HepG2 (cell line): ENCODE data around the gene KCNF1. TPM values are rescaled to one million over a fixed set of nuclear protein-coding genes. Genes with fewer than 3 reads are reported as not detected.

Experiments
- BCL6 ChIP-seq: IDR thresholded peaks from 2 replicates; pipeline ENCODE4 v1.6.1; 2016; ENCODE audit warnings: missing genetic modification reagents, missing compliant biosample characterization
- BCLAF1 ChIP-seq: fragments of 450-650 bp; IDR thresholded peaks from 2 replicates; pipeline ENCODE4 v1.6.1; 2017; ENCODE audit warnings: mild to moderate bottlenecking
- HDAC1 ChIP-seq: sonication (generic); formaldehyde crosslinking; IDR thresholded peaks from 2 replicates; pipeline ENCODE4 v1.5.1; 2020; ENCODE audit warnings: mild to moderate bottlenecking, missing genetic modification reagents
- HIVEP1 ChIP-seq: sonication (generic); formaldehyde crosslinking; IDR thresholded peaks from 2 replicates; pipeline ENCODE4 v1.4.0; 2020; ENCODE audit warnings: mild to moderate bottlenecking, missing genetic modification reagents
- MYPOP ChIP-seq: sonication (generic); formaldehyde crosslinking; IDR thresholded peaks from 2 replicates; pipeline ENCODE4 v1.8.1; 2023; ENCODE audit warnings: mild to moderate bottlenecking, moderate library complexity, missing genetic modification reagents
- PHB2 ChIP-seq: fragments of 450-650 bp; IDR thresholded peaks from 2 replicates; pipeline ENCODE4 v1.6.1; 2018; ENCODE audit not compliant: partially characterized antibody
- RFX3 ChIP-seq: IDR thresholded peaks from 2 replicates; pipeline ENCODE4 v1.6.1; 2016; ENCODE audit warnings: missing biosample characterization, missing genetic modification reagents
- ZC3H13 ChIP-seq: sonication (generic); formaldehyde crosslinking; IDR thresholded peaks from 2 replicates; pipeline ENCODE4 v1.8.1; 2023; ENCODE audit warnings: mild to moderate bottlenecking, missing genetic modification reagents, moderate library complexity
- ZNF142 ChIP-seq: sonication (generic); formaldehyde crosslinking; IDR thresholded peaks from 2 replicates; pipeline ENCODE4 v1.4.0; 2020; ENCODE audit warnings: missing genetic modification reagents
- ZNF205 ChIP-seq: IDR thresholded peaks from 2 replicates; pipeline ENCODE4 v1.6.1; 2018; ENCODE audit warnings: missing biosample characterization, missing genetic modification reagents
- ZNF276 ChIP-seq: sonication (generic); formaldehyde crosslinking; IDR thresholded peaks from 2 replicates; pipeline ENCODE4 v1.4.0; 2020; ENCODE audit warnings: mild to moderate bottlenecking, low read depth, missing genetic modification reagents
- ZNF670 ChIP-seq: sonication (generic); formaldehyde crosslinking; IDR thresholded peaks from 2 replicates; pipeline ENCODE4 v1.8.0; 2022; ENCODE audit warnings: mild to moderate bottlenecking, missing genetic modification reagents, borderline replicate concordance
- ZNF775 ChIP-seq: sonication (generic); formaldehyde crosslinking; IDR thresholded peaks from 2 replicates; pipeline ENCODE4 v1.4.0; 2020; ENCODE audit warnings: missing genetic modification reagents, mild to moderate bottlenecking, moderate library complexity, borderline replicate concordance
- ZNF792 ChIP-seq: IDR thresholded peaks from 2 replicates; pipeline ENCODE4 v1.6.1; 2016
- polyA plus RNA-seq, 8 experiments: library from polyadenylated mRNA; depleted of rRNA in 3 of 8; stranded (reverse) in 7 of 8; unstranded in 1 of 8; fragments of >200 nt; fragmentation: Illumina TruSeq in 4 of 8; extraction: Trizol in 4 of 8; gene quantifications; 2 replicates each; pipeline versions ENCODE4 v1.2.1 to v1.2.3, GENCODE V29; 2011 to 2016; ENCODE audit warnings: low read depth in 4 of 8, missing spikeins in 1 of 8, mixed read lengths in 1 of 8; ENCODE audit not compliant: insufficient read depth in 1 of 8
- total RNA-seq, 5 experiments: library from RNA; depleted of rRNA; stranded (reverse); fragments of >200 nt; fragmentation: Illumina TruSeq; extraction: Trizol; gene quantifications; 2 replicates each; pipeline ENCODE4 v1.2.3, GENCODE V29; 2016; ENCODE audit warnings: low read depth in 1 of 5

Gene KCNF1
- total and polyA plus RNA-seq, 2 of the 13 experiments (the other 11 are each of a cell fraction or from before 2014, with no cell fraction given) = 0.09 to 0.12 TPM

GRCh38 chr2:10935953-10936942 is 24.5 kb downstream of the KCNF1 start (continued):
- TF ChIP-seq ZNF142 (CRISPR knock-in tag) (no peak), HDAC1 (CRISPR knock-in tag) (peak; percentile 72), ZNF775 (CRISPR knock-in tag) (no peak), ZNF670 (CRISPR knock-in tag) (peak; percentile 81), BCLAF1 (no peak), ZNF276 (no peak), ZNF205 (CRISPR knock-in tag) (0 out of 2 replicates have a peak, but pooled peaks have one; percentile 37), ZNF792 (CRISPR knock-in tag) (peak; percentile 94), ZC3H13 (no peak), RFX3 (CRISPR knock-in tag) (peak; percentile 48; the same call in 1 of the 2 replicates), PHB2 (no peak), BCL6 (CRISPR knock-in tag) (peak; percentile 71), MYPOP (CRISPR knock-in tag) (peak; percentile 57; the same call in 1 of the 2 replicates), HIVEP1 (CRISPR knock-in tag) (no peak)
